ENCODE data around the gene SAMD4A.

SAMD4A gene

DNA sequence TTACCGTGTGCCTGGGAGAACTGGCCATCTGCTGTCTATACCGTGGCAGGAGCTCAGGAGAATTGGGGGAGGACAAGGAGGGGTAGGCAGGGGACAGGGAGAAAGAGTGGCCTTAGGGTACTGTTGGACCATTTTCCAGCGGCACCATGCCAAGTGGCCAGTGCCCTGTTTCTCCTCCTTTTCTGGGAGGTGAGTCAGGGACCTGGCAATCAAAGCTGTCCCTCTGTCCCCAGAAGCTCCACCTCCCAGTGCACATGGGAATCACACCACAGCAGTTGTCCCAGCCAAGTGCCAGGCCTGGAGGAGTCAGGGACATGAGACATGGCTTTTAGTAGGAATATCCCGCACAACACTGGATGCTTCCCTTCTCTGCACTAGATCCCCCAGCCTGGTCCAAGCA is 217.7 kb downstream of the SAMD4A start:
- Histone ChIP-seq H3K36me3 (ENCODE audit: control insufficient read depth, insufficient read depth, low read length) (no peaks in the 10 kb centered on the region), H3K27ac (ENCODE audit: insufficient read depth, low read depth, low read length, poor library complexity, severe bottlenecking) (no peak overlapping the region), H3K27me3 (ENCODE audit: control insufficient read depth, insufficient read depth, low read length, poor library complexity, severe bottlenecking) (no peaks in the 10 kb centered on the region), H3K4me3 (ENCODE audit: insufficient read depth, low read depth, low read length) (no peak overlapping the region), H3K4me1 (ENCODE audit: control insufficient read depth, insufficient read depth, low read length) (no peaks in the 10 kb centered on the region), H3K9me3 (ENCODE audit: control insufficient read depth, low read length) (no peaks in the 10 kb centered on the region)
- 95 to 97% methylated on average over 4 of the region's 4 CpGs for WGBS, 2 experiments

DNA sequence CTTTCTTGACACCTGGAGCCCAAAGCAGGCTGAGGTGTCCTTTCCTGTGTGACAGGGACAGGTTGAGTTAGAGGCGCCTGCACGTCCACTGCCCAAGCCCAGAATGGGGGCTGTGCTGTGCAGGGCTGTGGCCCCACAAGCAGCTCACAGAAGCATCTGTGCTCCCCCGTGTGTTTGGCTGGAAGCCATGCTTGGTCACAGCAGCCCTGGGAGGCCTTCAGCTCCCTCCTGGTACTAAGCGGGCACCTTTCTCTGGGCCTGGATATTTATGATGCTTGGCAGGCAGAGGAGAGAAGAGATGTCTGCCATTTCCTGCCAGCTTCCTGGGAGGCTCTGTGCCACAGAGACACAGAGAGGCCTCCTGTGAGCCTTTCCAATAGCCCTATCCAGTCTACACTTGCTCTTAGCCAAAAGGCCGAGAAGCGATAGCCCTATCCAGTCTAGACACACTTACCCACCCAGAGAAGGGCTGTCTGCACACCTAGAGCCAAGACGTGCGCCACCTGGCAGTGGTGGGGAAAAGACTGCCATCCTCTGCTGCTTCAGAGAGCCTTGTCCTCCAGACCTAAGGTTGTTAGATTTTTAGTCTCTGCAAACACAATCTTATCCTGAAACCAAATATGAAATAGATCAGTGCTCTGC is 218.3 kb downstream of the SAMD4A start:
- H3K36me3 ChIP-seq (ENCODE audit: control insufficient read depth, insufficient read depth, low read length): no peaks in the 10 kb centered on the region
- no peaks in the 10 kb centered on the region for H3K4me1 ChIP-seq (ENCODE audit: control insufficient read depth, insufficient read depth, low read length)
- no peaks in the 10 kb centered on the region for H3K27me3 ChIP-seq (ENCODE audit: control insufficient read depth, insufficient read depth, low read length, poor library complexity, severe bottlenecking)
- H3K9me3 ChIP-seq (ENCODE audit: control insufficient read depth, low read length): no peaks in the 10 kb centered on the region
- H3K4me3 ChIP-seq (ENCODE audit: insufficient read depth, low read depth, low read length): no peak overlapping the region
- 92 to 96% methylated on average over 8 of the region's 8 CpGs for WGBS, 2 experiments
- H3K27ac ChIP-seq (ENCODE audit: insufficient read depth, low read depth, low read length, poor library complexity, severe bottlenecking): no peak overlapping the region

GRCh38 chr14:54785778-54786770 is 219.1 kb downstream of the SAMD4A start:
- Histone ChIP-seq H3K27ac (ENCODE audit: insufficient read depth, low read depth, low read length, poor library complexity, severe bottlenecking) (no peak overlapping the region), H3K4me1 (ENCODE audit: control insufficient read depth, insufficient read depth, low read length) (no peaks in the 10 kb centered on the region), H3K36me3 (ENCODE audit: control insufficient read depth, insufficient read depth, low read length) (no peaks in the 10 kb centered on the region), H3K27me3 (ENCODE audit: control insufficient read depth, insufficient read depth, low read length, poor library complexity, severe bottlenecking) (no peaks in the 10 kb centered on the region), H3K9me3 (ENCODE audit: control insufficient read depth, low read length) (no peaks in the 10 kb centered on the region), H3K4me3 (ENCODE audit: insufficient read depth, low read depth, low read length) (no peak overlapping the region)
- WGBS, 2 experiments: 88 to 92% methylated on average over 5 of the region's 5 CpGs

DNA sequence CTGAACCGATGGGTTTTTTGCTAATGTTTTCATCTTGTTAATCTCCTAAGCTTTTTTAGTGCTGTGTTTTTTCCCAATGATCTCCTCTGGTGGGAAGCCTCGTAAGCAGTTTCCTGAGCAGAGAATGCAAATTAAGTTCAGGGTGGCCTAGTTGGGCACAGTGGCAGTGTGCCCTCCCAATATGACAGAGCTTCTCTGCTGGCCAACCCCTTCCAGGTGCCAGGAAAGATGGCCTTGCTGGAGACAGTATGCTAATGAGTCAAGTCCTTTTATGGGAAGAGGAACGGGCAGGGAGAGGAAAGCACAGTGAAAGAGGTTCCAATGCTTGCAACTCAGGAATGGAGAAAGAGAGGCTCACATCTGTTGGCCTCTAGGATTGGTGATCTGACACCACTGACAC is 219.9 kb downstream of the SAMD4A start:
- no peak overlapping the region for H3K27ac ChIP-seq (ENCODE audit: insufficient read depth, low read depth, low read length, poor library complexity, severe bottlenecking)
- H3K4me1 ChIP-seq (ENCODE audit: control insufficient read depth, insufficient read depth, low read length): no peaks in the 10 kb centered on the region
- no peaks in the 10 kb centered on the region for H3K27me3 ChIP-seq (ENCODE audit: control insufficient read depth, insufficient read depth, low read length, poor library complexity, severe bottlenecking)
- H3K9me3 ChIP-seq (ENCODE audit: control insufficient read depth, low read length): no peaks in the 10 kb centered on the region
- 72 to 82% methylated on average over 3 of the region's 3 CpGs for WGBS, 2 experiments
- H3K4me3 ChIP-seq (ENCODE audit: insufficient read depth, low read depth, low read length): no peak overlapping the region
- no peaks in the 10 kb centered on the region for H3K36me3 ChIP-seq (ENCODE audit: control insufficient read depth, insufficient read depth, low read length)

- H3K36me3 ChIP-seq (ENCODE audit: control insufficient read depth, insufficient read depth, low read length): no peaks in the 10 kb centered on the region
Observed at GRCh38 chr14:54787261-54787660, 220.3 kb downstream of the SAMD4A start.

DNA sequence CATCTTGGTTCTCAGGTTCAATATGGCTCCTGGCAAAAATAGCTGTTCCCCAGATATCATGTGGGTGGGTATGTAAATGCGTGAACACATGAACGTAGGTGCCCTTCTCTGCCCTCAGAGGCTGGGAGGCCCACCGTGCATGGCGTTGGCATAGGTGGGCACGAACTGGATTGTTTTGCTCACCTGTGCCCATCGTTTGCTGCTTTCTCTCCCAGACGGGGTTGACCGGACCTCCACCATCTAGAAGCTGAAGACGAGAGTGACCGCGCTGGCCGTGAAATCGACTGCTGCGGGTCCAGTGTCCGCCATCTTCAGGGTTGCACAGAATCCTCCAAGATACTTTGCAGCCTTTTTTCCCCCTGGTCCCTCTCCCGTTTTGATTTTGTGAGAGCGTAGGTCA is 221.8 kb downstream of the SAMD4A start:
- Histone ChIP-seq H3K4me3 (ENCODE audit: insufficient read depth, low read depth, low read length) (no peak overlapping the region), H3K36me3 (ENCODE audit: control insufficient read depth, insufficient read depth, low read length) (no peaks in the 10 kb centered on the region), H3K27me3 (ENCODE audit: control insufficient read depth, insufficient read depth, low read length, poor library complexity, severe bottlenecking) (no peaks in the 10 kb centered on the region), H3K9me3 (ENCODE audit: control insufficient read depth, low read length) (no peaks in the 10 kb centered on the region), H3K4me1 (ENCODE audit: control insufficient read depth, insufficient read depth, low read length) (peaks cover 7% of the 10 kb centered on the region), H3K27ac (ENCODE audit: insufficient read depth, low read depth, low read length, poor library complexity, severe bottlenecking) (no peak overlapping the region)
- WGBS, 2 experiments: 94 to 96% methylated on average over 17 of the region's 17 CpGs

More at GRCh38 chr14:54787261-54787660, 220.3 kb downstream of the SAMD4A start:
- Histone ChIP-seq H3K4me1 (ENCODE audit: control insufficient read depth, insufficient read depth, low read length) (peaks cover 1% of the 10 kb centered on the region), H3K27me3 (ENCODE audit: control insufficient read depth, insufficient read depth, low read length, poor library complexity, severe bottlenecking) (no peaks in the 10 kb centered on the region), H3K27ac (ENCODE audit: insufficient read depth, low read depth, low read length, poor library complexity, severe bottlenecking) (no peak overlapping the region), H3K4me3 (ENCODE audit: insufficient read depth, low read depth, low read length) (no peak overlapping the region), H3K9me3 (ENCODE audit: control insufficient read depth, low read length) (no peaks in the 10 kb centered on the region)
- 53 to 84% methylated on average over 1 of the region's 1 CpG for WGBS, 2 experiments

GRCh38 chr14:54789166-54789565 is 222.2 kb downstream of the SAMD4A start:
- WGBS, 2 experiments: 90 to 95% methylated on average over 5 of the region's 5 CpGs
- H3K9me3 ChIP-seq (ENCODE audit: control insufficient read depth, low read length): no peaks in the 10 kb centered on the region
- H3K27ac ChIP-seq (ENCODE audit: insufficient read depth, low read depth, low read length, poor library complexity, severe bottlenecking): no peak overlapping the region
- no peaks in the 10 kb centered on the region for H3K36me3 ChIP-seq (ENCODE audit: control insufficient read depth, insufficient read depth, low read length)
- no peaks in the 10 kb centered on the region for H3K27me3 ChIP-seq (ENCODE audit: control insufficient read depth, insufficient read depth, low read length, poor library complexity, severe bottlenecking)
- no peak overlapping the region for H3K4me3 ChIP-seq (ENCODE audit: insufficient read depth, low read depth, low read length)
- H3K4me1 ChIP-seq (ENCODE audit: control insufficient read depth, insufficient read depth, low read length): peaks cover 12% of the 10 kb centered on the region

GRCh38 chr14:54789781-54790480 is 223.0 kb downstream of the SAMD4A start:
- Histone ChIP-seq H3K36me3 (ENCODE audit: control insufficient read depth, insufficient read depth, low read length) (no peaks in the 10 kb centered on the region), H3K4me1 (ENCODE audit: control insufficient read depth, insufficient read depth, low read length) (peaks cover 18% of the 10 kb centered on the region), H3K4me3 (ENCODE audit: insufficient read depth, low read depth, low read length) (no peak overlapping the region), H3K9me3 (ENCODE audit: control insufficient read depth, low read length) (no peaks in the 10 kb centered on the region), H3K27me3 (ENCODE audit: control insufficient read depth, insufficient read depth, low read length, poor library complexity, severe bottlenecking) (no peaks in the 10 kb centered on the region), H3K27ac (ENCODE audit: insufficient read depth, low read depth, low read length, poor library complexity, severe bottlenecking) (no peak overlapping the region)
- WGBS, 2 experiments: 94 to 96% methylated on average over 12 of the region's 12 CpGs

DNA sequence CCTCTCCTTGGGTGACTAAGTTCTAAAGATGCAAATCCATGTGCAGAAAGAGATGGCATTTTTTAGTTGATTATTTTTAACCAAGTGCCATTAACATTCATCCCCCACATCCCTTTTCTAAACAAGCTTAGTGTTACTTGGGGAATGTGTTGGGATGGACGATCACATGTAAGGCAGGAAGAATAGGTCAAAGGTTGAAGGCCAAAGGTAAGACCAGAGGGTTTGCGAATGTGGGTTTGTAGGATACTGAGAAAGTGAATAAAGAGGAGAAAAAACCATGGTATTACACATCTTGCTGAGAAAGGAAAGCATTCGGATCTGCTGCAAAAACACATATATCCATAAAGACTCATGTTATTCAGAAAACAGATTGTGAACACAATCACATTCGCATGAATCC is 224.1 kb downstream of the SAMD4A start:
- WGBS, 2 experiments: 85 to 91% methylated on average over 3 to 4 of the region's 4 CpGs

GRCh38 chr14:54792288-54792687 is 225.4 kb downstream of the SAMD4A start:
- WGBS, 2 experiments: 44 to 54% methylated on average over 6 of the region's 6 CpGs
- Histone ChIP-seq H3K9me3 (ENCODE audit: control insufficient read depth, low read length) (peaks cover 2% of the 10 kb centered on the region), H3K4me1 (ENCODE audit: control insufficient read depth, insufficient read depth, low read length) (peaks cover 18% of the 10 kb centered on the region), H3K36me3 (ENCODE audit: control insufficient read depth, insufficient read depth, low read length) (no peaks in the 10 kb centered on the region), H3K27ac (ENCODE audit: insufficient read depth, low read depth, low read length, poor library complexity, severe bottlenecking) (no peak overlapping the region), H3K4me3 (ENCODE audit: insufficient read depth, low read depth, low read length) (no peak overlapping the region), H3K27me3 (ENCODE audit: control insufficient read depth, insufficient read depth, low read length, poor library complexity, severe bottlenecking) (no peaks in the 10 kb centered on the region)

More for the DNA sequence above, 224.1 kb downstream of the SAMD4A start:
- Histone ChIP-seq H3K27me3 (ENCODE audit: control insufficient read depth, insufficient read depth, low read length, poor library complexity, severe bottlenecking) (no peaks in the 10 kb centered on the region), H3K4me3 (ENCODE audit: insufficient read depth, low read depth, low read length) (no peak overlapping the region), H3K4me1 (ENCODE audit: control insufficient read depth, insufficient read depth, low read length) (peaks cover 18% of the 10 kb centered on the region), H3K27ac (ENCODE audit: insufficient read depth, low read depth, low read length, poor library complexity, severe bottlenecking) (no peak overlapping the region), H3K36me3 (ENCODE audit: control insufficient read depth, insufficient read depth, low read length) (no peaks in the 10 kb centered on the region), H3K9me3 (ENCODE audit: control insufficient read depth, low read length) (peaks cover 2% of the 10 kb centered on the region)
